OCI-LY7 (cell line): ENCODE measurements around the gene IL17RE.

ENCODE experiments used
- CTCF ChIP-seq: fragments of 200-600 bp; sonication (generic); conservative IDR thresholded peaks from 2 replicates; pipeline ENCODE4 v1.5.1; 2014; ENCODE audit warnings: mild to moderate bottlenecking, antibody characterized with exemption, low read length, moderate library complexity, mixed read lengths
- EZH2phosphoT487 ChIP-seq: fragments of 200-600 bp; sonication (generic); IDR thresholded peaks from 2 replicates; pipeline ENCODE4 v1.6.1; 2018; ENCODE audit warnings: low read depth, borderline replicate concordance, mild to moderate bottlenecking, mixed run types, antibody characterized with exemption, low read length, moderate library complexity, mixed read lengths

GRCh38 chr3:9942934-9943690, 40.5 kb downstream of the IL17RE start:
- TF ChIP-seq CTCF (no peak), EZH2phosphoT487 (no peak)
